ENCODE results near the gene ZRANB1. TPM values are rescaled to one million over a fixed set of nuclear protein-coding genes. Genes with fewer than 3 reads are reported as not detected.

ZRANB1 gene
- total and polyA plus RNA-seq, 2 of the 13 experiments (the other 11 are each of a cell fraction or from before 2014, with no cell fraction given) = 10.3 to 19.6 TPM

GRCh38 chr10:124916585-124917427 is 25.1 kb upstream of the ZRANB1 start (continued):
- peak; percentile 85; the same call in 1 of the 2 replicates for TF ChIP-seq ZNF142 (CRISPR knock-in tag; IDR thresholded peaks at IDR 0.05)
- no peak for TF ChIP-seq ZNF570 (CRISPR knock-in tag; IDR thresholded peaks at IDR 0.05; ENCODE audit: borderline replicate concordance)
- TF ChIP-seq ZNF747 (CRISPR knock-in tag; IDR thresholded peaks at IDR 0.05; ENCODE audit: borderline replicate concordance) = peak; percentile 80; the same call in 1 of the 2 replicates
- TF ChIP-seq SOX13 (IDR thresholded peaks at IDR 0.05) = no peak
- peak in 1 of 2 experiments; percentile 34; a peak in 2 of 4 replicates for TF ChIP-seq SOX13 (CRISPR knock-in tag; conservative IDR thresholded peaks at IDR 0.05 in 1 of 2, IDR thresholded peaks at IDR 0.05 in 1 of 2)
- TF ChIP-seq HOXA7 (CRISPR knock-in tag; IDR thresholded peaks at IDR 0.05) = no peak
- peak; percentile 87; the same call in 1 of the 2 replicates for TF ChIP-seq JUND (CRISPR knock-in tag; IDR thresholded peaks at IDR 0.05)
- 0 out of 2 replicates have a peak, but pooled peaks have one; percentile 63 for TF ChIP-seq ZNF841 (CRISPR knock-in tag; IDR thresholded peaks at IDR 0.05; ENCODE audit: borderline replicate concordance)
- TF ChIP-seq PPARG (CRISPR knock-in tag; conservative IDR thresholded peaks at IDR 0.05) = no peak; the same call in 1 of the 2 replicates
- peak; percentile 47; the same call in 1 of the 2 replicates for TF ChIP-seq HCFC1 (IDR thresholded peaks at IDR 0.05; ENCODE audit: low read depth, low read length)
- TF ChIP-seq ZHX1 (CRISPR knock-in tag; IDR thresholded peaks at IDR 0.05; ENCODE audit: low read depth) = no peak
- TF ChIP-seq KDM5A (IDR thresholded peaks at IDR 0.05; ENCODE audit: borderline replicate concordance, low read length) = peak; percentile 9; the same call in 1 of the 2 replicates
- TF ChIP-seq SYNCRIP (IDR thresholded peaks at IDR 0.05; ENCODE audit: insufficient read depth, low read depth, low read length) = no peak
- peak; percentile 98 for TF ChIP-seq CREB1 (IDR thresholded peaks at IDR 0.05)
- peak; percentile 84; the same call in 1 of the 2 replicates for TF ChIP-seq CREB1 (CRISPR knock-in tag; IDR thresholded peaks at IDR 0.05)
- no peak for TF ChIP-seq SATB2 (CRISPR knock-in tag; IDR thresholded peaks at IDR 0.05)
- TF ChIP-seq FLYWCH1 (CRISPR knock-in tag; IDR thresholded peaks at IDR 0.05) = no peak
- TF ChIP-seq ZNF512 (CRISPR knock-in tag; IDR thresholded peaks at IDR 0.05) = no peak
- TF ChIP-seq NFYC (CRISPR knock-in tag; IDR thresholded peaks at IDR 0.05) = peak; percentile 95

Data from HepG2 (cell line).